ENCODE data around the gene PRPS1L1.

PRPS1L1 gene

GRCh38 chr7:17988858-17989257 is 38.8 kb downstream of the PRPS1L1 start:
- no peak for ATAC-seq (ENCODE audit: low read depth)
- no peak for DNase-seq (ENCODE audit: low spot score)
- no peak overlapping the region for H3K27ac ChIP-seq (ENCODE audit: poor library complexity, severe bottlenecking)
- TF ChIP-seq CTCF (IDR thresholded peaks at IDR 0.05; ENCODE audit: poor library complexity, severe bottlenecking): no peak
- H3K9me3 ChIP-seq (ENCODE audit: severe bottlenecking): no peaks in the 10 kb centered on the region
- H3K4me3 ChIP-seq (ENCODE audit: severe bottlenecking): no peak overlapping the region
- no peaks in the 10 kb centered on the region for H3K27me3 ChIP-seq (ENCODE audit: insufficient read depth, poor library complexity, severe bottlenecking)
- H3K36me3 ChIP-seq (ENCODE audit: low read depth): no peaks in the 10 kb centered on the region
- H3K4me1 ChIP-seq (ENCODE audit: insufficient read depth, poor library complexity, severe bottlenecking): no peaks in the 10 kb centered on the region

DNA sequence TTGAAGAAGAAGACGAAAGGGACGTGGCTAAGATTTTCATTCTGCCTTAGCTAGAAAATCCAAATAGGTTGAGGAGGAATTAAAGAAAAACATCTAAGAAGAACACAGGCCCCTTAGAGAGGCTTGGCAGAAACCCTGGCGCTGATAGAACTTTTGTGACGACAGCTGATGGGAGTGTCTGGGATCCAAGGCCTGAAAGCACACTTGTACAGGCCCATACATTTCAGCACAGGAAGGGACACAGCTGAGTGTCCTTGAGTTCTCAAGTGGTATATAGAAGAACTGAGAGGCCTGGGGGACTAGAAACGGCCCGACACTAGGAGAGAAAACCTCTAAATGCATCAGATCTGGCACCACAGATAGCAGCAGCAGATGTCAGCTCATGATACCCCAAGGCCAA is 39.5 kb downstream of the PRPS1L1 start:
- no peak for ATAC-seq (ENCODE audit: low read depth)
- H3K27me3 ChIP-seq (ENCODE audit: insufficient read depth, poor library complexity, severe bottlenecking): no peaks in the 10 kb centered on the region
- no peaks in the 10 kb centered on the region for H3K9me3 ChIP-seq (ENCODE audit: severe bottlenecking)
- TF ChIP-seq CTCF (IDR thresholded peaks at IDR 0.05; ENCODE audit: poor library complexity, severe bottlenecking): no peak
- no peaks in the 10 kb centered on the region for H3K36me3 ChIP-seq (ENCODE audit: low read depth)
- H3K4me3 ChIP-seq (ENCODE audit: severe bottlenecking): no peak overlapping the region
- H3K4me1 ChIP-seq (ENCODE audit: insufficient read depth, poor library complexity, severe bottlenecking): no peaks in the 10 kb centered on the region
- DNase-seq (ENCODE audit: low spot score): no peak
- H3K27ac ChIP-seq (ENCODE audit: poor library complexity, severe bottlenecking): no peak overlapping the region

DNA sequence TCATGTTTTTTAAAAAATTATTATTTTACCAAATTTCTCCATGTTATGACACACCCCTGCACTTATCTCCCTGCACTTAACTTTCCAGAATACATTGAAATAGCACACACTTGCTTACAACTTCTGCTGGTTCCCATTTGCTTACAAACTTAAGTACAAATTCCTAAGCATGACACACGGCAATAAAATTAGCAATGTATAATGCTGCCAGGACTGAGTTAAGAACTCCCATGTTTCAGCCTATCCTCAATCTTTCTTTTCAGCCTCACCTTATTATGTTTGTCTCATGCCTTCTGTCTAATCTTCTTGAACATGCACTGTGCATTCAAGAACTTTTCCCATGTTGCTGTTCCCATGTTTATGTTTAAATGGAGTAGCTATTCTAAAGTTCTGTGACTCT is 40.8 kb downstream of the PRPS1L1 start:
- no peaks in the 10 kb centered on the region for H3K27me3 ChIP-seq (ENCODE audit: insufficient read depth, poor library complexity, severe bottlenecking)
- TF ChIP-seq CTCF (IDR thresholded peaks at IDR 0.05; ENCODE audit: poor library complexity, severe bottlenecking): no peak
- no peak overlapping the region for H3K4me3 ChIP-seq (ENCODE audit: severe bottlenecking)
- H3K36me3 ChIP-seq (ENCODE audit: low read depth): no peaks in the 10 kb centered on the region
- H3K27ac ChIP-seq (ENCODE audit: poor library complexity, severe bottlenecking): no peak overlapping the region
- H3K9me3 ChIP-seq (ENCODE audit: severe bottlenecking): no peaks in the 10 kb centered on the region
- no peak for DNase-seq (ENCODE audit: low spot score)
- peak; percentile 94 for ATAC-seq (ENCODE audit: low read depth)
- no peaks in the 10 kb centered on the region for H3K4me1 ChIP-seq (ENCODE audit: insufficient read depth, poor library complexity, severe bottlenecking)

DNA sequence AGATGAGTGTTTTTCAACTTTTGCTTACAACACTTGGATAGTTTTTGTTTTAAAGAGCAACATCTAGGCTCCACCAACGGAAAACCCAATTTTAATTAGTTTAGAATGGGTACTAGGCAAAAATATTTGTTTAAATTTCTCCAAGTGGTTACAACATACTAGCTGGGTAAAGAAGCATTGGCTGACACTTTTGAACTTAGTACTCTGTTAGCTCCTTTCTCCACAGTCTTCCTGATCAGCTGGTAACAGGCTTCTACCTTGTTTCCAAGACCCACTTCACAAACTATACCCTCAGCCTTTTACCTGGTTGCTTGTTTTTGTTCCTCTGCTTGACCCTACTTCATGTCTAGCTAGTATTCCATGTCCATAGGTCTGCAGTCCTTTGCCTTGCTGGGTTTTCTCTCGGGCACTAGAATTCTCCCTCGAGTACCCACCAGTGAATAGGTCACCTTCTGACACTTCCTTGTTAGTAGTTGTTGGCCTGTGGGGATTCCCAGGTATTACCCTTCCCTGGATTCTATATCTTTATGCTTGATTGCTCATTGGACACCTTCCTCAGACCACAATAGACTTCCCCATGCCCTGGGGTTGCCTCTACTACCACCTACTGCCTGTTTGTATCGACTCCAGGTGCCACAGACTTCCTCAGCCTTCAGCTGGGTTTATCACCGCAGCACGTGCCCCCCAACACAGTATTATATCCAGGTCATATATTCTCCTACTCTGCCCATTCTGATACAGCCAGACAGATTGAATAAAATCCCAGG is 42.0 kb downstream of the PRPS1L1 start:
- Histone ChIP-seq H3K36me3 (ENCODE audit: low read depth) (no peaks in the 10 kb centered on the region), H3K4me1 (ENCODE audit: insufficient read depth, poor library complexity, severe bottlenecking) (no peaks in the 10 kb centered on the region), H3K27me3 (ENCODE audit: insufficient read depth, poor library complexity, severe bottlenecking) (no peaks in the 10 kb centered on the region), H3K9me3 (ENCODE audit: severe bottlenecking) (no peaks in the 10 kb centered on the region), H3K27ac (ENCODE audit: poor library complexity, severe bottlenecking) (no peak overlapping the region), H3K4me3 (ENCODE audit: severe bottlenecking) (no peak overlapping the region)
- no peak for ATAC-seq (ENCODE audit: low read depth)
- DNase-seq (ENCODE audit: low spot score): no peak
- no peak for TF ChIP-seq CTCF (IDR thresholded peaks at IDR 0.05; ENCODE audit: poor library complexity, severe bottlenecking)

DNA sequence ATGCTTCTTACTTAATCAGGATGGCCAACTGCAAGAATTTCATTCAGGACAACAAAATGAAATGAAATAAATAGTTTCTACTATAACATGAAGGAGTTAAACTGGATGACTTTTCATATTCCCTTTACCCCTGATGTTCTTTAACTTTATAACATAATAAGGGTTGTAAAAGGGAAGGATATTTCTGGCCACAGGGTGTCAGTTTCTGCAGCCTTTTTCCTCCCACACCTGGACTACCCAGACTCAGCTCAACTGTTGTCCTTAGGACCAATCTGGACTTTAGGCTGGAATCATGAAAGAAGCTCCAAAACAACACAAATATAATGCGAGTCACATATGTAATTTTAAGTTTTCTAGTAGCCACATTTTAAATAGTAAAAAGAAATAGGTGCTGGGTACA is 43.4 kb downstream of the PRPS1L1 start:
- Histone ChIP-seq H3K27me3 (ENCODE audit: insufficient read depth, poor library complexity, severe bottlenecking) (no peaks in the 10 kb centered on the region), H3K4me1 (ENCODE audit: insufficient read depth, poor library complexity, severe bottlenecking) (no peaks in the 10 kb centered on the region), H3K27ac (ENCODE audit: poor library complexity, severe bottlenecking) (no peak overlapping the region), H3K4me3 (ENCODE audit: severe bottlenecking) (no peak overlapping the region), H3K36me3 (ENCODE audit: low read depth) (no peaks in the 10 kb centered on the region), H3K9me3 (ENCODE audit: severe bottlenecking) (no peaks in the 10 kb centered on the region)
- peak; percentile 9 for TF ChIP-seq CTCF (IDR thresholded peaks at IDR 0.05; ENCODE audit: poor library complexity, severe bottlenecking)
- no peak for ATAC-seq (ENCODE audit: low read depth)
- DNase-seq (ENCODE audit: low spot score): no peak

Data from RWPE2 (cell line).